ENCODE data around the gene GRWD1. TPM values are rescaled to one million over a fixed set of nuclear protein-coding genes. Genes with fewer than 3 reads are reported as not detected.

The GRWD1 gene
- total and polyA plus RNA-seq, 10 of the 15 experiments (the other 5 are each of a cell fraction or from before 2014, with no cell fraction given): 1.4 to 103 (median 30.7) TPM

DNA sequence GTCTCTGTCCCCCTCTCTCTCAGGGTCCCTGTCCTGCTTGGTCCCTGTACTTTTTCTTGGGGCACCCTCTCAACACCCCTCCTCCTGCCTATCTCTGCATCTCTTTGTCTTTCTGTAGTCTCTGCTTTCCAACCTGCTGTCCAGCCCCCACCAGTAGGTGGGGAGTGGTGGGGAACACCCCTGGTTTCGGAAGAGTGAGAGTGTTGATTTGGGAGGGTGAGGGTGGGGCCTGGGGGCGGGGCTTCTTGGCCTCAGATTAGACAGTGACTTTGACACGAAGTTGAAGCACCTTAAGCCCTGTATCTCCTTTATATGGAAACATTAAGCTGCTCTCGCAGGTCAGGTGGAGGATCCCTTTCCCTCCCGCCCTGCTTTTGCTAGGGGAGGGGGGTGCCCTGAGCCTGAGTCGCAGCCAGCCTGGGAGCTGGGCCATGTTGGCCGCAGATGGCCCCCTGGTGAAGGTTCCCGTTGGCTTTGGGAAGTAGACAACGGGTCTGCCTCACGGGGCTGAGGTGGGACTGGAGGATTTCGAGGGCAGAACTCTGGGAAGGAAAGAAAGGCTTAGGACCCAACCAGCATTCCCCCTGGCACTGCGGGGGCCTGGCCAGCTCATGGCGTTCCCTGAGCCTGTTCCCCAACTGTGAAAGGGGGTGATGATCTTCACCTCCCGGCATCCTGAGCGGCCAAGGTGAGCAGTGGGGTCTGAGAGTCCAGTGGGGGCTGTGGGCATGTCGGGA, 9.6 kb downstream of the GRWD1 start, which contains the start of gene KCNJ14:
Gene KCNJ14, plus strand, starts transcription at position 404 of the 737 bp plus-strand sequence. CDS start 6,151 bp downstream, outside the sequence.
- no peak within 1 kb of the TSS for H3K4me3 ChIP-seq
- H3K79me2 ChIP-seq (ENCODE audit: control insufficient read depth, insufficient read depth, low read length): no peaks in the 10 kb centered on the region; the same call in 1 of the 2 replicates
- TF ChIP-seq, protein P1, sequence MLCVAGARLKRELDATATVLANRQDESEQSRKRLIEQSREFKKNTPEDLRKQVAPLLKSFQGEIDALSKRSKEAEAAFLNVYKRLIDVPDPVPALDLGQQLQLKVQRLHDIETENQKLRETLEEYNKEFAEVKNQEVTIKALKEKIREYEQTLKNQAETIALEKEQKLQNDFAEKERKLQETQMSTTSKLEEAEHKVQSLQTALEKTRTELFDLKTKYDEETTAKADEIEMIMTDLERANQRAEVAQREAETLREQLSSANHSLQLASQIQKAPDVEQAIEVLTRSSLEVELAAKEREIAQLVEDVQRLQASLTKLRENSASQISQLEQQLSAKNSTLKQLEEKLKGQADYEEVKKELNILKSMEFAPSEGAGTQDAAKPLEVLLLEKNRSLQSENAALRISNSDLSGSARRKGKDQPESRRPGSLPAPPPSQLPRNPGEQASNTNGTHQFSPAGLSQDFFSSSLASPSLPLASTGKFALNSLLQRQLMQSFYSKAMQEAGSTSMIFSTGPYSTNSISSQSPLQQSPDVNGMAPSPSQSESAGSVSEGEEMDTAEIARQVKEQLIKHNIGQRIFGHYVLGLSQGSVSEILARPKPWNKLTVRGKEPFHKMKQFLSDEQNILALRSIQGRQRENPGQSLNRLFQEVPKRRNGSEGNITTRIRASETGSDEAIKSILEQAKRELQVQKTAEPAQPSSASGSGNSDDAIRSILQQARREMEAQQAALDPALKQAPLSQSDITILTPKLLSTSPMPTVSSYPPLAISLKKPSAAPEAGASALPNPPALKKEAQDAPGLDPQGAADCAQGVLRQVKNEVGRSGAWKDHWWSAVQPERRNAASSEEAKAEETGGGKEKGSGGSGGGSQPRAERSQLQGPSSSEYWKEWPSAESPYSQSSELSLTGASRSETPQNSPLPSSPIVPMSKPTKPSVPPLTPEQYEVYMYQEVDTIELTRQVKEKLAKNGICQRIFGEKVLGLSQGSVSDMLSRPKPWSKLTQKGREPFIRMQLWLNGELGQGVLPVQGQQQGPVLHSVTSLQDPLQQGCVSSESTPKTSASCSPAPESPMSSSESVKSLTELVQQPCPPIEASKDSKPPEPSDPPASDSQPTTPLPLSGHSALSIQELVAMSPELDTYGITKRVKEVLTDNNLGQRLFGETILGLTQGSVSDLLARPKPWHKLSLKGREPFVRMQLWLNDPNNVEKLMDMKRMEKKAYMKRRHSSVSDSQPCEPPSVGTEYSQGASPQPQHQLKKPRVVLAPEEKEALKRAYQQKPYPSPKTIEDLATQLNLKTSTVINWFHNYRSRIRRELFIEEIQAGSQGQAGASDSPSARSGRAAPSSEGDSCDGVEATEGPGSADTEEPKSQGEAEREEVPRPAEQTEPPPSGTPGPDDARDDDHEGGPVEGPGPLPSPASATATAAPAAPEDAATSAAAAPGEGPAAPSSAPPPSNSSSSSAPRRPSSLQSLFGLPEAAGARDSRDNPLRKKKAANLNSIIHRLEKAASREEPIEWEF (IDR thresholded peaks at IDR 0.05; ENCODE audit: insufficient replicate concordance, low read depth, low read length): no peak
- no peak for TF ChIP-seq BHLHE40 (IDR thresholded peaks at IDR 0.05; ENCODE audit: borderline replicate concordance in 1 of 2, low read depth in 2 of 2, low read length in 1 of 2)
- TF ChIP-seq, protein P2, sequence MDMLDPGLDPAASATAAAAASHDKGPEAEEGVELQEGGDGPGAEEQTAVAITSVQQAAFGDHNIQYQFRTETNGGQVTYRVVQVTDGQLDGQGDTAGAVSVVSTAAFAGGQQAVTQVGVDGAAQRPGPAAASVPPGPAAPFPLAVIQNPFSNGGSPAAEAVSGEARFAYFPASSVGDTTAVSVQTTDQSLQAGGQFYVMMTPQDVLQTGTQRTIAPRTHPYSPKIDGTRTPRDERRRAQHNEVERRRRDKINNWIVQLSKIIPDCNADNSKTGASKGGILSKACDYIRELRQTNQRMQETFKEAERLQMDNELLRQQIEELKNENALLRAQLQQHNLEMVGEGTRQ (IDR thresholded peaks at IDR 0.05; ENCODE audit: borderline replicate concordance, low read depth, low read length): no peak
- no peak for TF ChIP-seq BCL11A (IDR thresholded peaks at IDR 0.05; ENCODE audit: low read depth, low read length)
- no peak for TF ChIP-seq NR2C1 (IDR thresholded peaks at IDR 0.05)
- TF ChIP-seq CBX5 (IDR thresholded peaks at IDR 0.05; ENCODE audit: low read depth): no peak
- no peak for TF ChIP-seq KLF5 (IDR thresholded peaks at IDR 0.05; ENCODE audit: partially characterized antibody)
- TF ChIP-seq FOXK2 (IDR thresholded peaks at IDR 0.05): no peak
- ATAC-seq (peak; percentile 16; the same call in 1 of the 3 replicates), DNase-seq (ENCODE audit: low read depth, low spot score) (no peak), FAIRE-seq (no peak)
- CTCF ChIA-PET: interaction anchor here (1.0 to 1.1 kb wide), 2 partner anchors 34 to 64 kb away, joined by 3 read pairs; partner anchors contain the start of gene KDELR1
- H3K27ac ChIP-seq (ENCODE audit: control insufficient read depth, insufficient read depth): no peak within 1 kb of the TSS
- H2AFZ ChIP-seq (ENCODE audit: control insufficient read depth, low read depth, low read length): no peak within 1 kb of the TSS
- H4K20me1 ChIP-seq (ENCODE audit: control insufficient read depth, insufficient read depth): no peaks in the 10 kb centered on the region
- RAD21 ChIA-PET (ENCODE audit: unreplicated experiment): interaction anchor here (0.9 kb wide), 1 partner anchor 92 kb away, joined by 3 read pairs; the partner anchor contains the start of genes SYNGR4 and TMEM143
- no peak within 1 kb of the TSS for H3K9ac ChIP-seq (ENCODE audit: control insufficient read depth, insufficient read depth, low read length)
- POLR2A ChIA-PET: interaction anchor here (1.0 kb wide), 1 partner anchor 11 kb away, joined by 5 read pairs; no protein-coding TSS in a partner anchor
- intact Hi-C loops (cut with micrococcal nuclease; ENCODE audit: unreplicated experiment): no loop called here
- SMC1A ChIA-PET (ENCODE audit: uncharacterized antibody, unreplicated experiment): interaction anchor here (1.1 kb wide), 1 partner anchor 34 kb away, joined by 4 read pairs; no protein-coding TSS in a partner anchor
- H3K4me1 ChIP-seq (ENCODE audit: control insufficient read depth, insufficient read depth, low read length): no peaks in the 10 kb centered on the region; the same call in 1 of the 2 replicates
- H3K4me2 ChIP-seq (ENCODE audit: control insufficient read depth, insufficient read depth): 0 out of 2 replicates have a peak within 1 kb of the TSS, but pooled peaks have one; percentile 9
- peaks cover 22 to 24% of the 10 kb centered on the region in 2 experiments for H3K36me3 ChIP-seq (ENCODE audit: control insufficient read depth in 2 of 2, insufficient read depth in 2 of 2, low read length in 1 of 2)
- 90% methylated on average over 16 of the region's 16 CpGs for WGBS (ENCODE audit: insufficient coverage, insufficient replicate concordance, low lambda C conversion rate, missing lambda C conversion rate)
- no peaks in the 10 kb centered on the region for H3K27me3 ChIP-seq (replicated peaks in 1 of 2; ENCODE audit: control insufficient read depth in 2 of 2, insufficient read depth in 2 of 2, low read length in 1 of 2)
- no peaks in the 10 kb centered on the region for H3K9me3 ChIP-seq (replicated peaks; ENCODE audit: control insufficient read depth, insufficient read depth, low read length)
- in situ Hi-C loops (cut with MboI): no loop called here
- no TSS peak for BruUV-seq (replicated peaks)

Measured in GM12878 (cell line).